ENCODE results near the gene KRTAP10-1.
"Not testable (repeated sequence)": the region's sequence is repeated elsewhere in the genome, so short reads cannot be mapped to it uniquely, and the experiment has no call there.

Gene KRTAP10-1

GRCh38 chr21:44558695-44559094 lies 18.7 kb upstream of the KRTAP10-1 start, which contains the start of gene KRTAP10-3:
Gene KRTAP10-3, minus strand, starts transcription at chr21:44558795. Its CDS starts 80 bp downstream, at chr21:44558715.
- H3K4me3 ChIP-seq (ENCODE audit: low read depth, low read length) = no peak within 1 kb of the TSS
- DNase-seq (ENCODE audit: low read depth) = no peak
- TF ChIP-seq CTCF (IDR thresholded peaks at IDR 0.05; ENCODE audit: insufficient read depth, low read depth, low read length, missing control alignments) = no peak

- not testable (repeated sequence) for H3K4me3 ChIP-seq (ENCODE audit: low read depth, low read length); DNase-seq (ENCODE audit: low read depth)
Observed at GRCh38 chr21:44558329-44558675, 18.3 kb upstream of the KRTAP10-1 start.

DNA sequence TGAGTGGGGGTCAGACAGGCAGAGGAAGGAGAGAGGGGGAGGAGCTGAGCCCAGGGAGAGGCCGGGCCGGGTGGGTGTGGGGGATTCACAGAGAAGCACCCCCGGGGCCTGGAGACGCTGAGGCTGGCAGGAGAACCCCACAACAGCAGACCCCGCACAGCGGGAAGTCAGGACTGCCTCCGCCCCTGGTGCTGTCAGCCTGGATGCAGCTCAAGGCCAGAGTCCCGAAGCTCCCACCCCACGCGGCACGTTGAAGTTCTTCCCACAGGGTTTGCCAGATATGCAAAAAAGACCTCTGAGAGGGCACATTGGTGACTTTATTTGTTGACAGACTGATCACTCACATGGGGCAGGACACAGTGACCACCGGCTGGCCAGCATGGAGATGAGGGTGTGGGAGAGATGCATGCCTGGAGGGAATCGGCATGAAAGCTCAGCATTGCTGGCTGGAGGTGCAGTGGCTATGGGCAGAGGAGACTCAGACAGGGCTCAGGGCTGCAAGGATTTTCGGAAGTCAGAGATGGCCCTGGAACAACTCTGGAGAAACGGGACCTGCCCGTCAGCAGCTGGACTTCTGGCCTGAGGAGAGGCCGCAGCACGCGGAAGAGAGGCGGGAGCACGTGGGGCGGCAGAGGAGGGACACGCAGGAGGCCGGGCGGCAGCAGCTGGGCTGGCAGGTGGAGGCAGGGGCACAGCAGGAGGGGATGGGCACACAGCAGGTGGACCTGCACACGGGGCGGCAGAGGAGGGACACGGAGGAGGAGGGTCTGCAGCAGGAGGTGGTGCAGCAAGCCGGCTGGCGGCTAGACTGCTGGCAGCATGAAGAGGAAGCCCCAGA lies 17.7 kb upstream of the KRTAP10-1 start:
- no peak for DNase-seq (ENCODE audit: low read depth)
- no peak for TF ChIP-seq CTCF (IDR thresholded peaks at IDR 0.05; ENCODE audit: insufficient read depth, low read depth, low read length, missing control alignments)
- no peak overlapping the region for H3K4me3 ChIP-seq (ENCODE audit: low read depth, low read length)

DNA sequence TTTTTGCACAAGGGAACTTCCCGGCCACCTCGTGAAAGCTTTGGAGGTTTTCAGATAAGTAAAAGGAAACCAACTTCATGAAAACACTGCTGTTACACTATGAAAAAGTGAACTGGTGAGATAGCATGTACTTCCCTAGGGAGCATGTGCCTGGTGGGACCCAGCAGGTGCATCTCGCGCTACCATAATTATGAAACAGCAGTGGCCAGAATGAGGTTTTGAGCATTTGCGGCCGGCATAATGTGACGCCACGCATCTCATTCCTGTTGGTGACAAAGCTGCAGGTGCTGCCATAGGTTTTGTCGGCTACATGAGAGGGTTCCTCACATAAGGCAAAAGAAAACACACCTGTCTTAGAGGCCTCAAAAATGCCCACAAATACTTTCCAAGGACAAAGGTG lies 16.9 kb upstream of the KRTAP10-1 start:
- H3K4me3 ChIP-seq (ENCODE audit: low read depth, low read length) = no peak overlapping the region
- DNase-seq (ENCODE audit: low read depth) = peak; percentile 36
- TF ChIP-seq CTCF (IDR thresholded peaks at IDR 0.05; ENCODE audit: insufficient read depth, low read depth, low read length, missing control alignments) = no peak

DNA sequence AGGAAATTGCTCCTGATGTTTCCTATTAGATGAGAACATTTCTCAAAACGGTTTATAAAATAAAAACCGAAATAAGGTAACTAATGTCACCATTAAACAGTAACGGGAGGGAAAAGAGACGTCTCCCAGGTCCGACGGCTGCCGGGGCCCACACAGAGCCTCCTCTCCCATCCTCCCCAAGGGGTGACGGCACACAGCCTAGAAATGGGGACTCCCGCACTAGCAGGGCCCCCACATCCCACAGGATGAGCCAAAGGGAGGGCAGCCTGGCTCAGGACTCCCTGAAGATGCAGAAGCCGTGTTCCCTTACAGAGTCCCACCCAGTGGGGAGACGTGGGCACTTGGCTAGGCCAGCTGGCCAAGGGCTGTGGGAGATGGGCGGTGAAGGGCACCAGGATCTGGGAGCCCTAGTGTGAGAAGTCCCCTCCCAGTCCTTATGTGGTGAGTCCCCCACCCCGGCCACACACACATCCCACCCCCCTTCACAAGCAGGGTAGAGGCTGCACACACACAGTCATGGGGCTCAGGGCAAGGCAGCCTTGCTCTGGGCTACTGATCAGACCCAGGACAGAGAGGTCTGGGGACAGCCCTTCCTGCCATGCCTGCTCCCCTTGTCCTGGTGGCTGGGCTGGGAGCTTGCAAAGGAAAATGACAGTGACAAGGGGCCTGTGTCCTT lies 15.3 kb upstream of the KRTAP10-1 start:
- no peak overlapping the region for H3K4me3 ChIP-seq (ENCODE audit: low read depth, low read length)
- DNase-seq (ENCODE audit: low read depth) = no peak
- TF ChIP-seq CTCF (IDR thresholded peaks at IDR 0.05; ENCODE audit: insufficient read depth, low read depth, low read length, missing control alignments) = no peak

GRCh38 chr21:44552681-44553080 lies 12.7 kb upstream of the KRTAP10-1 start:
- no peak for DNase-seq (ENCODE audit: low read depth)
- no peak for TF ChIP-seq CTCF (IDR thresholded peaks at IDR 0.05; ENCODE audit: insufficient read depth, low read depth, low read length, missing control alignments)
- no peak overlapping the region for H3K4me3 ChIP-seq (ENCODE audit: low read depth, low read length)

DNA sequence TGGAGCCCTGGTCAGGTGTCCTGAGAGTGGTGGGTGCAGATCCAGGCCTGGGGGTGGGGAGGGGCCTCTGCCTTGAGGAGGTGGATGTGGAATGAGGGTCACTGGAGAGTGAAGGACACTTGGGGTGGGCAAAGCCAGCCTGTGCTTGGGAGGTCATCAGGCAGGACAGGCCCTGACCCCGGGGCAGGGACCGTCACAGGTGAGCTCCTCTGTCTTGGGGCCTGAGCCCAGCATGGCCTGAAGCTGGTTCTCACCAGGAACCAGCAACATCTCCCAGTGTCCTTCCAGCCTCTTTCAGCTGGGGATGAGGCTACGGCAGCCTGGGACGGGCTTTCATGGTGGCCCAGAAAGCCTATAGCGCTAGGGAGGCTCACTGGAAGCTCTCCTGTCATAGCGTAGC lies 12.1 kb upstream of the KRTAP10-1 start:
- no peak overlapping the region for H3K4me3 ChIP-seq (ENCODE audit: low read depth, low read length)
- no peak for TF ChIP-seq CTCF (IDR thresholded peaks at IDR 0.05; ENCODE audit: insufficient read depth, low read depth, low read length, missing control alignments)
- no peak for DNase-seq (ENCODE audit: low read depth)

Measured in GM12865 (cell line).